HG02678 (cell line): ENCODE data around the gene DTNA.

ENCODE experiments used
- ATAC-seq: cut with Tn5 transposase; IDR thresholded peaks from one replicate; pipeline ENCODE4 v1.9.1; 2021; ENCODE audit warnings: mild to moderate bottlenecking, moderate library complexity; ENCODE audit not compliant: unreplicated experiment

Gene DTNA

DNA sequence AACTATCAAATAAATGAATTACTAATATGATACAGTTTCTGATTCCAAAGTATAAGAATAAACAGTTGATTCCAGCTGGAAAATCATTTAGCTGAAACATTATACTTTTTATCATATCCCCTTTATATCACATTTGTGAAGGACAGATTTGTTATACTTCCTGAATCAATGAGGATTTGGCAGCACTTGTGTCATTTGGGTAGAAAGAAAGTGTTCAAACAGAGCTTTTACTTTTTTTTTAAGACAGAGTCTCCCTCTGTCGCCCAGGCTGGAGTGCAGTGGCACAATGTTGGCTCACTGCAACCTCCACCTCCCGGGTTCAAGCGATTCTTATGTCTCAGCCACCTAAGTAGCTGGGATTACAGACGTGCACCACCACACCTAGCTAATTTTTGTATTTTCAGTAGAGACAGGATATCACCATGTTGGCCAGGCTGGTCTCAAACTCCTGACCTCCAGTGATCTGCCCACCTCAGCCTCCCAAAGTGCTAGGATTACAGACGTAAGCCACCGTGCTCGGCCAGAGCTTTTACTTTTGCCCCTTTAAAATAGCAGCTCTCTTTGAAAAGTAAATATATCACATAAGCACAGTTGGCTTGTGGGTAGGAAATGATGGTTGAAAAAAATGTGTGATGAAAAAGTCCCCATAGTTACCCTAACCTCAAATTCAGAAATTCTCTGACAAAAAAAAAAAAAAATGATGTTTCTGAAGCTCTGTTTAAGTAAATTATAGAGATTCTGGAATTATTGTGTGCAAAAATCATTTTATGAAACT, 95.2 kb downstream of the DTNA start:
- no peak for ATAC-seq

DNA sequence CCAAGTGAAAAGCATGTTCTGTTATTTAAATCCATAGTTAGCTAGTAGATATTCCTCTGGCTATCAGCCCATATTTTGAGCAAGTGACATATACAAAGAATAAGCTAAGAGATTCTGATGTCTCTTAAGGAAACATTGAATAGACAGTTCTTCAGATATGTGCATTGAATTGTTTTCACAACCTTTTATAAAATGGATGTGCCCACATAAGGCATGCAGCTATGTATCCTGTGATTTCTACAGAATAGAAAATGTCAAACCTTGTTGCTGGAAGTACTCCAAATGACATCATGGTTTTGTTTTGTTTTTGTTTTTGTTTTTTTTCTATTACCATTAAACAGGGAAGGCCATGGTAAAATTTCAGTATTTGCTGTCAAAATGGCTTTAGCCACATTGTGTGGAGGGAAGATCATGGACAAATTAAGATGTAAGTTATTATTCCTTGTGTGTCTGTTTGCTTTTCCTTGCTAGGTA, 95.8 kb downstream of the DTNA start:
- no peak for ATAC-seq

DNA sequence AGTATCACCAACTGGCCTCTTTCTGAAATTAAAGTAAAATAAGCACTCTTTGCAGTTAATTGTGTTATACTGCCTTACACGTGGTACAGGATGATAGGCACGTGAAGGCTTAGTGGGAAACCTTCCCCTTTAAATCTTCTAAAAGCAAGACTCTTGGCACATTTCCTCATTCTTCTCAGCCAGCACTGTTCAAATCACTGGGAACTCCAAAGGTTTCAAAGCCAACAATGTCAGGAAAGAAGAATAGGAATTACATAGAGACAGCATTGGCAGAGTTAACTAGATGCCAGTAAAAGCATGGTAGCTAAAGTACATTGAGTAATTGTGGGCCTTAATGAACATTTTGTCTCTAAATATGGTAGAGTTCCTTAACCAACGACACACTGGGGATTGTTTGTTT, 96.4 kb downstream of the DTNA start:
- ATAC-seq: no peak

DNA sequence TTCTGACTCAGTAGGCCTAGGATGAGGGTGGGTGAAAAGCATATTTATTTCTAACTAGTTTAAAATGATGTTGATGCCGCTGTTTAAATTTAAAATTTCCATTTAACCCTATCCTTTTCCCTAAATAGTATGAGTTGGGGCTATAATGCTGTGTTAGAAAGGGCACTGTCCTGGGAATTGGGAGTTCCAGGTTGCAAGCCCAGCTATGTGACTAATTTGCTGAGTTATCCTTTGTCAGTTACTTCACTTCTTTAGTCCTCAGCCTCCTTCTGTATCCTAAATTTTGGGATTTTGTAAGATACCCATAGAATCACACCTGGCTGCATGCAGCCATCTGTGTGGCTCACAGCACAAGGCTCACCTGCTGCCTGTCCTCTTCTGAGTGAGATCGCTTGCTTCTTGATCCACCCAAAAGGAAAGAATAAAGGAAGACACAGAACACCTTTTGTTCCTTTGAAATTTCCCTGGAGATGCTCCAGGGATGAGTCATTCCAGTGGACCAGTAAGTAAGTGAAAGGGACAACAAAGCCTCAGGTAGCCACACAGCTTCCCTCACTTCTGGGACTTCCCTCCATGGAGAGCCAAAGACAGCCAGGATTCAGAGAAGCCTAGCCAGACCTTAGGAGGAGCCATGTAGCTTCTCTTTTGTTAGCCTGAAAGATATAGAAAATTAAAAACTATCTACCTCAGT, 97.2 kb downstream of the DTNA start:
- no peak for ATAC-seq

DNA sequence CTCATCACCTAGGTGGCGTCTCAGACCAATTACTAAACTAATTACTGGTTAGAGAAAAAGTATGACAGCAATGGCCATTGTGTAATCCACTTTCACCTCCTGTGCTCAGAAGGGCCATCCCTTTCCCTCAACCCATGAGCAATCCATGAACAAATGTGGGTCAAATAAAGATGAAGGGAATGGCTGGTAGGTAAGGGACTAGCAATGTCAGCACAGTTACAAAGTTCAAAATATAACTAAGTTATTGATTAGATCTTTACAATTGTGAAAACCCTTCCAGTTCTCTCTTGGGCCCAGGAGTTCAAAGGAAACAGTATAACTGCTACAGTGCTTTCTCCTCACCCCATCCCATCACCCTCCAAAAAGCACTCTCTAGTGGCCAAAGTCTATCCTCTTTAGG, 98.3 kb downstream of the DTNA start:
- ATAC-seq: no peak

DNA sequence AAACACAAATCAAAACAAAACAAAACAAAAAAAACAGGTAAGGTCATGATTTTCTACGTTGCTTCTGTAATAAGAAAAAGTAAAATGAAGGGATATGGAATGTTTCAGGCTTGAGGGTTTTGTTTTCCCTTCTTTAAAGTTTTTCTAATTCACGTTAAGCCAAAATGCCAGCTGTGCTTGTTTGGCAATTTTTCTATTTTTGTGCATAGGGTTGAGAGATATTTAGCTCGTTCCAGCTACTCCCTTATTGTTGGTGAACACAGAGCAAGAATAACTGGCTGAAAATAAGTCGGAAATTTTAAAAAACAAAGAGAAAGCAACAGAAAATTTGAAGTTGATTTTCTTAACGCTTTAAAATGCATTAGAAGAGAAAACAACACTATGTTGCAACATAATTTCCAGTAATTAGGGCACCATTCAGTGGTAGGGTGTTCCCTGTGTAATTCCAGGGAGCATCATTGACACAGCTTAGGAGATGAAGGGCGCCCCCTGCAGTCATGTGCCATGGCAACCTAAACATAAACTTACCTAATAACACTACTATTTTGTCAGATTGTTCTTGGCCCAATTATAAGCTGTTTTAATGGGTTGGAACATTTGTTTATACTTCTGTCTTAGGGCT, 99.5 kb downstream of the DTNA start:
- ATAC-seq: no peak

DNA sequence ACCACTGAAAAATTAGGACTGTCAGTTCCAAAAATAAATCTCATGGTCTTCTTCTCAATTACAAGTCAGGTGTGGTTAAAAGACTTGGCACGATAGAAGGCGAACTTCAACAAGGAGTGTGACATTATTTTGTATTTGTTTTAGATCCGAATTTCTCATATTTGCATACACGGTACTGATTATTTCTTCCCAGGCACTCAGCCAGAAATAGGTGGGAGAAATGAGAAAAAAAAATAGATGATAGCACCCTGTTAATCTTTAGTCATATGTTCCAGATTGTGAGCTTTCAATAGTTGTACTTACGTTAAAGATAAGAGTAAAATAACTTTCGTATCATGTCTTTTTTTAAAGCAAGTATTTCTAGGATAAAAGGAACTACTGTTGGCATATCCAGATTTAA, 106.1 kb downstream of the DTNA start:
- ATAC-seq: no peak

DNA sequence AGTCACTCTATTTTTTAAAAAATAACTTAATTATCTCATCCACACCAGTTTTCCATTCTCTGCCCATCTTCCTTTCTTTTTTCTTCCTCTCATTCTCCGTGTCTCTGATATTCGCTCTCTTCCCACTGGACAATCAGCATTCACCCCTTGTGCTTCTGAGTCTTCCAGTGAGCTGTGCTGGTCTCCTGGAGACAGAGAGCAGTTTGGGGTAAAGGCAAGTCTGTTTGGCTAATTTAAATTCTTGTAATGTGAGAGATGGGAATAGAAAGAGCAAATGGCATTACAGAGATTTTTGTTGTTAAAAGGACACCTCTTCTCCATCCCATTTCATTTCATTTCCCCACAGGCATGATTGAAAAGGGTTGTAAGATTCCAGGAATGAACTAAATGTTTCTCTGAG, 107.5 kb downstream of the DTNA start:
- no peak for ATAC-seq

DNA sequence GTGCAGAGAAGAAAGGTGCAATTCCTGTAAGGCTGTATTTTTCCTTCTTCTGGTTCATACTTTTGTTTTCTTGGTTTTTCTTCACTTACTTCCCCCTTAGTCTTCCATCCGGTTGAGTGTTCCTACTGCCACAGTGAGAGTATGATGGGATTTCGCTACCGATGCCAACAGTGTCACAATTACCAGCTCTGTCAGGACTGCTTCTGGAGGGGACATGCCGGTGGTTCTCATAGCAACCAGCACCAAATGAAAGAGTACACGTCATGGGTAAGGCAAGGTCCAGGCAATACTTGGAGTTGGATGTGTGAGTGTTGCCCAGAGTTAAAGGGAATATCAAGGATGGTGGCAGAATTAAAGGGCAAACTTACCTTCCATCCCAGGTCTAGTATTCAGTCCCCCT, 108.0 kb downstream of the DTNA start:
- no peak for ATAC-seq

DNA sequence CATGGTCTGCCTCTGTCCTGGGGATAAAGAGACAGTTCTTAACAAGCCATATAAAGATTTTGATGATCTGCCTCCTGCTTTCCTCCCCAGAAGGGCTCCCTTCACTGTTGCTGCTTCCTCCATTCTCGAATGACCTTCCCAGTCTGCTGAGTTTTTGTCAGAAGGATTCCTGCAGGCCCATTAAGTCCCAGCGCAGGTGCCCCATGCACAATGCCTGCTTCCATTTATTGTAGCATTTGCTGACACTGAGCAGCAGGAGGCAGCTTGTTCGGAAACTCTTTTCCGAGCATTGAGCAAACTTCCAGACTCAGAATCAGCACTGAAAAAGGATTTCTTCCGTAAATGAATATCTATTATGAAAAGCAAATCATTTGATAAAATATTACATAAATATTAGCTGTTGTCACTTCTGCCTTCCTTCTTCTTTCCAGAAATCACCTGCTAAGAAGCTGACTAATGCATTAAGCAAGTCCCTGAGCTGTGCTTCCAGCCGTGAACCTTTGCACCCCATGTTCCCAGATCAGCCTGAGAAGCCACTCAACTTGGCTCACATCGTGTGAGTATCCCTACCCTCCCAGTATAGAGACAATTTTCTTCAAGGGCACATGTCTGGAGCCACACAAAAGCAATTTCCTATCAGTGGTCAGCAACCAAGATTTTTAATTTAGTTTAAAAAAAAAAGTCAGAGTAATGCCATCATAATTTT, 110.4 kb downstream of the DTNA start:
- no peak for ATAC-seq

DNA sequence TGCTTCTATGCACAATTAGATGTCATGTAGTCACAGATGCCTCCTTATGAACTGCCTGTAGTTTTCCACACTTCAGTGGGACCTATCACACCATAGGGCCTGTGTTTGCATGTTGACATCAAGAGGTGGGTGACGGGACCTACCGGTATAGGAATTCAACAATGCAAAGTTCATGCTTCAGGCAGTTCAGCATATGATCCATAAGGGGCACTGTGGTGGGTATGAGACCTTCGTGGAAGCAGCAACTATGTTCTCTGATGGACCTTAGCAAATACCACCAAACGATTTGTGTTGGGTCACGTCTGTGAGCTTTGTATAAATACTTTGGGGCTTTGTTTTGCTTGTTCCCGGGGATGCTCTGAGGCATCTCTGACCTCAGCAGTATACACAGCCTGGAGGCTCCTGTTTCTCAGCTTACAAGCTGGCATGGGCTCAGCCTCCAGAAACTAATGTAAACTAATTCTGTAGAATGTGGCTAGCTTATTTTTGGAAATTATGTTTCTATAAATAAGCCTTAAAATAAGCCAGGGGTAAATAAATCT, 111.6 kb downstream of the DTNA start:
- ATAC-seq: no peak

DNA sequence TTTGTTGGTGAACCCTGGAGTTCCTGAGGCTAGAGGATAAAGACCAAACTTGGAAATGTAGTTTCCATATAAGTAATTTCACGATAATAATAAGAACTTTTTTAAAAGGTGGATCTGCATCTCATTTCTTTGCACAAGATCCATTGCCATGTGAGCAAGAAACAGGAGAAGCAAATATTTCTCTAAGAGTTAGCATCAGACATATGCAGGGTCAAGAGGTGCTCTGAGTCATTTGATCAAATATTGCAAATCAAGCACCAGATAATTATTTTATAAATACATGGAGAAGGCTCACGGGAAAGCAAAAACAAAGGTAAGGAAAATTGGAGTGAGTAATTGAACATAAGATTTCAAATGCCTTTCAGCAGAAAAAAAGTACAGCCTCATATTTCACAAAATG, 118.0 kb downstream of the DTNA start:
- no peak for ATAC-seq

DNA sequence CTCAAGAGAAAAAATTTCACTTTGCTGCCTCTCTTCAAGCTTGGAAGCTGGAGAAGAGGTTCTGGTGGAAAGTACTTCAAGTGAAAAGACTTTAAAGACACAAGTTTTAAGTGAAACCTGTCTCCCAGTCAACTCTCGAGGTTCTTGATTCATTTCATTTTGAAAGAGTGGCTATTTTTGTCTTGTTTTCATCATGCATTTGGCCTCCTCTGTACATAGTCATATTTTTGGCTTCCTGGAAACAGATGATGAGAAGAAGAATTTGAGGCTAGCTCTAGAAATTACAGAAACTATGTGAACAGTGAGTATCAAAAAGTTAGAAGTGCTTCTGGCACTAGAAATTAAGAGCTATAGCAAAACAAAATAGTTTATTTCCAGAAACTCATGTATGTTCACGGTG, 124.8 kb downstream of the DTNA start:
- ATAC-seq: no peak

DNA sequence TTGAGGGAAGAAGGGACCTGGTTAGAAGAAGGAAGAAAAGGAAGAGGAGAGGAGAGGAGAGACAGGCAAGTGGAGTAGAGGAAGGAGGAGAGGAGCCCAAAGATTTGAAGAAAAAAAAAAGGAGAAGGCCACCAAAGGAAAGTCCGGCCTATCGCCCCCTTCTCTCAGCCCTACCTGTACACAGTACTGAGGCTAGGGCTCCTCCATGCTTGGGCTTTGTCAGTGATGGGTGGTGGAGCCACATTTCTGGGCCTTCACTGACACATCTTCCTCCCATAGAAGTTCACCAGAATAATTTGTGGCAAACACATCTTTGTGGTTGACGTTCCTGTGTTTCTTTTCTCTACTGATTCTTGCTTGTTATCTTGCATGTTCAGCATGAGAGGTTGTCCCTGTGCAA, 125.4 kb downstream of the DTNA start:
- no peak for ATAC-seq

DNA sequence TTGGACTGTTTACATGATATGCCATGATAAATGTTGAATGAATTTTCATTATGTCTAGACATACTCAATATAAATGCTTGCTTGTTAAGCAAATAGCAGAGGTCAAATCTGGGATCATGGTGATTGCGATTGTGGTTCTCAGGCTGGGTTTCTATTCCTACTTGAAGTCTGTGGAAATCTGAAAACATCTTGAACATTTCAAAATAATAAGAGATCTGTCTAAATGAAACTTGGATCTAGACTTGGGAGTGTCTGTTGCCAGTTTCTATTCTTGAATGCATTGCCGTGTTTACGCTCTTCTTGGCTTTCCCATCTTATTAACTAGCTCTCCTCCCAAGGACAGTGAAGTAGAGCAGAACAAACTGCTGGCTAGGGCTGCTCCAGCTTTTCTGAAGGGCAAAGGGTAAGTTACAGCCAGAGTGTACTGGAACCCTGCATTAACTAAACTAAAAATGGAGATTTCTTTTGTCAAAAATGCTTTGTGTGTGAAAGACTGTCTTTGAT, 127.7 kb downstream of the DTNA start:
- ATAC-seq: no peak

DNA sequence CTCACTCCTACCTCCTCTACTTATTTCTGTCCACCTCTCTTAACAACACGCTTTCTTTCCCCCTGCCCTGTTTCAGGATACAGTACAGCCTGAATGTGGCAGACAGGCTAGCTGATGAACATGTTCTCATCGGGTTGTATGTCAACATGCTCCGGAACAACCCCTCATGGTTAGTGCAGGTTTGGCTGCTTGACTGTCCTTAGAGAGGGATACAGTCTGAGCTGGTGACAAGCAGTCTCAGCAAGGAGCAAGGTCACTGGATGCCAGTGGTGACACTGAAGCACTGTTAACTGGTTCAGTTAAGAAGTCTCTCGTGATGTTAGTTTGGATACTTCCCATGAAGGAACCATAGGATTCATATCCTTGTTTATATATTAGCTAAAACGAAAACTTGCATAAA, 128.6 kb downstream of the DTNA start:
- no peak for ATAC-seq

DNA sequence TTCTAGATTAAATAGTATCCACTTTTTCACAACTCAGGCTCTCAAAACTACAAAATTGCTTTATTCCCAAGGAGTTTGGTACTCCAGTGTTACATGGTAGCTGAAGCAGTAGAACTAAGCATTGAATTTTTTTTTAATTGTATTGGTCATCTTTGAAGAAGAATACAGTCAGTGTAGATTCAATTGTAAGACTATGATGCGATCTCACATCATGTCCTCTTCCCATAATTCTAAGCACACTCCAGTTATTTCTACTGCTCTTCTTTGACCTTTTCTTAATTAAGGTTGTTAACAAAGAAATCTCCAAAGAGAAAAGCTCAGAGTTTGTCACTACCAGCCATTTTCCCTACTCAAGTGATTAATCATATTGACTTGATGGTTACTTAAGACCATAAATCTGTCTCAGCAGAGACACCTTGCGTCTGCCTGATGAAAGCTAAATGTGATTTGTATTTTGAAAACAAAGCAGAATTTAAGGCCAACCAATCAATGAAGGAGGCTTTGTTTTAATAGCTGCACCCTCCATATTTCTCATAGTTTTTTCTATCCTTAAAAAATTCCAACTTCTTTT, 130.2 kb downstream of the DTNA start:
- ATAC-seq: no peak

DNA sequence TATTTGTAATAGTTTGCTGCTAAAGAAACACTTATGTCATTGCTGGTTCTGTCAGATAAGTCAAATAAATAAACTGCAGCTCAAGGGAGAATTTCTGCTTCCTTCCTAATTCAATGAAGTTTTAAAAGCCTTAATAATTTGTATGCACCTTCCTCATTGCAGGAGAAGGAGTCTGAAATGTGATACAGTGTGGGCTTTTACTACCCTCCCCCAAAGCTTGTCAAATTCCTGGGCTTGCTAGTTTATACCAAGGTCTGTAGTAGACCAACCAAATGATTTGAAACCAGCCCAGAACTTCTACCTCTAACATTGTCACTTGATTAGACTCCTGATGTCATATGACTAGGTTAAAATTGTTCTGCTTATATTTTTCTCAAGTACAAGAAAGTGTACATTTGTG, 131.8 kb downstream of the DTNA start:
- ATAC-seq: no peak

DNA sequence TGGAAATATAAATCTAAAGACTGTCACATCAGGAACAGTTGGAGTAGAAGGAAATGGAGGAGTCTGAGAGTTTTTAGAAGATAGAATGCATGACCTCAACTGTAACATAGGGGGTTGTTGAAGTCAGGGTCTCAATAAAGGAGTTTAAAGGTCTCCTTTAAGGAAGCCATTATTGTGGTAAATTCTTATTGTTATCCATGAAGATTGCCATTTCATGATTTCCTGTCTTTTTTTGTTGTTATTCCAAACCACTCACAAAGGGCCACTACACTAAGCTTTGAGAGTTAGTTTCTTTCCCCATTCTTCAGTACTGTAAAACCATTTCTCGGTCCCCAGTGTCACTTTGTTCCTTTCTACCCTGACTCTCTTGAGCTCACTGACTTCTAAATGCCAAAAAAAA, 134.0 kb downstream of the DTNA start:
- no peak for ATAC-seq

DNA sequence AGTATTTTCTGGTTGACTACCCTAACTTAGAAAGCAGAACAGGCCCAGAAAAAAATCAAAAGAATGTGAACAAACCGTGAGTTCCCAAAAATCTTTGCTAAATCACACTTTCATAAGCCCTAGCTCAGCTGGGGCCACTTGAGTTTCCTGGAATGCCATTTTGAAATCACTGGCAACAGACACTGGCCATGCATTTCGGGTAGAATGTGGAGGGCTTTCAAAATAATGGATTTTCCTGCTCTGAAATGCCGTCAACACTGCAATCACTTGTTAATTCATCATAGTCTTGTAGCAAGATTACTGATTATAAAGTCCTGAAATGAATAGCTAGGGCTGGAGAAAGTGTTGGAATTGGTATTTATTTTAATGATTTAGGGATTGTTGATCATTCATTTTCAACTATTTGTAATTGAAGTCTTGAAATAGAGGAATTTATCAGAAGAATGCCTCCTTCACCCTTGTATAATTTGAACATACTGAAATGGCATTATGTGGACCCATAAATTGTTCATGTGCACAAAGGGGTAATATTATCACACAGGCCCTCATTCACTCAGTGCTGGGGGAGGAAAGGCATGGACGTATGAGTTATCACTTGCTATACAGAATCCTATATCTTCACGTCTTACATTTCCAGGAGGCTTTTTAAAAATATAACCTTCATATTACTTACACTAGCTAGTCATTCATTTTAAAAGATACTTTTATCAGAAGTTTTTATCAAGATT, 134.8 kb downstream of the DTNA start:
- ATAC-seq: no peak
